ENCODE data around the gene MAFG.

MAFG gene

GRCh38 chr17:81961521-81962498 lies 34.3 kb upstream of the MAFG start:
- TF ChIP-seq CTCF (IDR thresholded peaks at IDR 0.05), result no peak
- peak overlapping the region; percentile 64 for H3K4me3 ChIP-seq
- no peak overlapping the region for H3K27ac ChIP-seq
- DNase-seq (ENCODE audit: low spot score), result no peak

GRCh38 chr17:81961087-81961511 lies 33.6 kb upstream of the MAFG start, which contains the start of gene NOTUM:
NOTUM (minus strand) TSS chr17:81961187; CDS start chr17:81960909, 278 bp downstream.
- DNase-seq (ENCODE audit: low spot score), result no peak
- TF ChIP-seq CTCF (IDR thresholded peaks at IDR 0.05), result no peak
- Histone ChIP-seq H3K4me3 (peak within 1 kb of the TSS; percentile 64), H3K27ac (no peak within 1 kb of the TSS)

GRCh38 chr17:81960130-81960958 lies 32.8 kb upstream of the MAFG start:
- Histone ChIP-seq H3K27ac (no peak overlapping the region), H3K4me3 (peak overlapping the region; percentile 64)
- DNase-seq (ENCODE audit: low spot score), result no peak
- no peak for TF ChIP-seq CTCF (IDR thresholded peaks at IDR 0.05)

GRCh38 chr17:81959362-81960129 lies 32.0 kb upstream of the MAFG start:
- H3K4me3 ChIP-seq, result peak overlapping the region; percentile 64
- no peak for DNase-seq (ENCODE audit: low spot score)
- TF ChIP-seq CTCF (IDR thresholded peaks at IDR 0.05), result peak; percentile 80
- H3K27ac ChIP-seq, result no peak overlapping the region

- Histone ChIP-seq H3K4me3 (no peak overlapping the region), H3K27ac (no peak overlapping the region)
- no peak for DNase-seq (ENCODE audit: low spot score)
- TF ChIP-seq CTCF (IDR thresholded peaks at IDR 0.05), result no peak
Observed at GRCh38 chr17:81958633-81959342, 31.3 kb upstream of the MAFG start.
